HEK293 (cell line): ENCODE measurements around the gene NPR3.

ENCODE experiments used
- CTCF ChIA-PET: fragments of 350-600 bp; formaldehyde crosslinking; extraction: SDS; loops from one replicate; lab custom pipeline; 2021; ENCODE audit warnings: antibody characterized with exemption; lab: Yijun Ruan, JAX
- POLR2A ChIA-PET: fragments of 300-600 bp; formaldehyde crosslinking; extraction: SDS; loops from one replicate; lab custom pipeline; 2020; ENCODE audit warnings: antibody characterized with exemption, inconsistent platforms; lab: Yijun Ruan, JAX
- H3K27ac ChIP-seq: fragments of 200-500 bp; sonication (Bioruptor generic); 2 replicates; pipeline ENCODE4 v1.5.1; 2014; ENCODE audit warnings: low read depth, low read length, control low read depth, inconsistent platforms; ENCODE audit errors: extremely low read depth
- H3K36me3 ChIP-seq, 2 experiments: fragments of 200-500 bp in 1 of 2; sonication (Bioruptor generic) in 1 of 2; 1 replicate in 1 of 2; 2 replicates in 1 of 2; pipeline ENCODE4 v1.5.1; 2014 to 2017; ENCODE audit warnings: inconsistent platforms in 2 of 2, low read length in 2 of 2; ENCODE audit not compliant: control insufficient read depth in 2 of 2, insufficient read depth in 1 of 2
- H3K4me1 ChIP-seq: fragments of 200-500 bp; sonication (Bioruptor generic); 2 replicates; pipeline ENCODE4 v1.5.1; 2014; ENCODE audit warnings: mild to moderate bottlenecking, low read length, inconsistent platforms; ENCODE audit not compliant: control insufficient read depth, insufficient read depth
- H3K4me3 ChIP-seq: 2 replicates; pipeline ENCODE4 v1.5.1; 2011; ENCODE audit warnings: low read depth, mild to moderate bottlenecking, control low read depth, low read length, moderate library complexity
- H3K9me3 ChIP-seq: fragments of 200-500 bp; sonication (Bioruptor generic); 2 replicates; pipeline ENCODE4 v1.5.1; 2014; ENCODE audit warnings: low read depth, low read length, inconsistent platforms; ENCODE audit not compliant: control insufficient read depth, insufficient read depth
- BCL11B ChIP-seq: fragments of 450-650 bp; formaldehyde crosslinking; IDR thresholded peaks from 2 replicates; pipeline ENCODE4 v1.5.1; 2016; ENCODE audit warnings: low read depth, missing biosample characterization, missing genetic modification characterization
- FEZF1 ChIP-seq: fragments of 450-650 bp; formaldehyde crosslinking; IDR thresholded peaks from 2 replicates; pipeline ENCODE4 v1.5.1; 2016; ENCODE audit warnings: missing biosample characterization, missing genetic modification characterization
- IKZF3 ChIP-seq: fragments of 450-650 bp; IDR thresholded peaks from 2 replicates; pipeline ENCODE4 v1.5.0; 2018; ENCODE audit warnings: missing biosample characterization, mild to moderate bottlenecking, missing genetic modification characterization, moderate library complexity
- TRIM28 ChIP-seq: IDR thresholded peaks from 2 replicates; pipeline ENCODE4 v1.6.1; 2011; ENCODE audit warnings: low read length, control low read depth, borderline replicate concordance
- ZNF10 ChIP-seq: fragments of 450-650 bp; formaldehyde crosslinking; IDR thresholded peaks from 2 replicates; pipeline ENCODE4 v1.5.1; 2017; ENCODE audit warnings: missing biosample characterization, missing genetic modification characterization
- ZNF121 ChIP-seq: fragments of 450-650 bp; formaldehyde crosslinking; IDR thresholded peaks from 2 replicates; pipeline ENCODE4 v1.5.1; 2016; ENCODE audit warnings: missing biosample characterization, missing genetic modification characterization
- ZNF146 ChIP-seq: fragments of 450-650 bp; formaldehyde crosslinking; IDR thresholded peaks from 2 replicates; pipeline ENCODE4 v1.5.1; 2016; ENCODE audit warnings: missing biosample characterization, missing genetic modification characterization
- ZNF175 ChIP-seq: fragments of 450-650 bp; formaldehyde crosslinking; IDR thresholded peaks from 2 replicates; pipeline ENCODE4 v1.5.1; 2016; ENCODE audit warnings: missing biosample characterization, missing genetic modification characterization
- ZNF335 ChIP-seq: fragments of 450-650 bp; formaldehyde crosslinking; conservative IDR thresholded peaks from 2 replicates; pipeline ENCODE4 v1.5.1; 2016; ENCODE audit warnings: missing biosample characterization, missing genetic modification characterization
- ZNF530 ChIP-seq: fragments of 450-650 bp; formaldehyde crosslinking; IDR thresholded peaks from 2 replicates; pipeline ENCODE4 v1.5.1; 2016; ENCODE audit warnings: low read depth, missing biosample characterization, missing genetic modification characterization
- ZNF624 ChIP-seq: fragments of 450-650 bp; formaldehyde crosslinking; IDR thresholded peaks from 2 replicates; pipeline ENCODE4 v1.5.1; 2017; ENCODE audit warnings: missing biosample characterization, missing genetic modification characterization
- ZNF670 ChIP-seq: fragments of 450-650 bp; formaldehyde crosslinking; IDR thresholded peaks from 2 replicates; pipeline ENCODE4 v1.5.1; 2016; ENCODE audit warnings: missing biosample characterization, missing genetic modification characterization, low read depth
- ZNF837 ChIP-seq: fragments of 450-650 bp; formaldehyde crosslinking; IDR thresholded peaks from 2 replicates; pipeline ENCODE4 v1.5.1; 2016; ENCODE audit warnings: missing biosample characterization, missing genetic modification characterization
- ZSCAN16 ChIP-seq: fragments of 450-650 bp; formaldehyde crosslinking; IDR thresholded peaks from 2 replicates; pipeline ENCODE4 v1.5.1; 2016; ENCODE audit warnings: missing biosample characterization, missing genetic modification characterization
- TF ChIP-seq, protein P1 (sequence below): IDR thresholded peaks from 2 replicates; pipeline ENCODE4 v1.6.1; 2011; ENCODE audit warnings: mild to moderate bottlenecking, low read depth, low read length, borderline replicate concordance
- TF ChIP-seq, protein P2 (sequence below): fragments of 450-650 bp; IDR thresholded peaks from 2 replicates; pipeline ENCODE4 v1.5.1; 2018; ENCODE audit warnings: missing biosample characterization, mild to moderate bottlenecking, missing genetic modification characterization
- TF ChIP-seq, protein P3 (sequence below): sonication (generic); formaldehyde crosslinking; IDR thresholded peaks from 2 replicates; pipeline ENCODE4 v1.8.1; 2022; ENCODE audit warnings: mild to moderate bottlenecking, moderate library complexity, missing genetic modification reagents
- TF ChIP-seq, protein P4 (sequence below): fragments of 450-650 bp; formaldehyde crosslinking; IDR thresholded peaks from 2 replicates; pipeline ENCODE4 v1.5.1; 2016; ENCODE audit warnings: missing biosample characterization, missing genetic modification characterization
- TF ChIP-seq, protein P5 (sequence below): fragments of 450-650 bp; formaldehyde crosslinking; IDR thresholded peaks from 2 replicates; pipeline ENCODE4 v1.5.1; 2016; ENCODE audit warnings: missing biosample characterization, missing genetic modification characterization
- TF ChIP-seq, protein P6 (sequence below): fragments of 450-650 bp; IDR thresholded peaks from 2 replicates; pipeline ENCODE4 v1.5.1; 2018; ENCODE audit warnings: missing biosample characterization, missing genetic modification characterization

The NPR3 gene

DNA sequence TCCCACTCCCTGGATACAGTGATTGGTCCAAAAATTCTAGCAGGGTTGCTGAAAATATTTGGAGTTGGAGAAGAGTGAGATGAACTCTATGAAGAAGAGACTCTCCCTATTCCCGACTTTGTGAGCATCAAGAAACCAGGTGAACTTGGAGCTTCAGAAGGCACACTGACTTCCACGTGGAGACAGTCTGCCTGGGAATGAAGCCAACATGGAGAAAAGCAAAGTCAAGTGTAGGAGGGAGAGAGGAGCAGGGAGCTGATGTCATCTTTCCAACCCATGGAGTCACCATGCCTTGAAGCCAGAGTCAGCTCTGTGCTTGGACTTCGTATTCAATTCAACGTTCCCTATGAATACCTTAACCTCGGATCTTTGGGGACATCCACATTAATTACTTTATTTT lies 125.1 kb downstream of the NPR3 start (continued):
- TF ChIP-seq ZSCAN16 (tag by site-specific recombination) (no peak), ZNF624 (no peak)
- TF ChIP-seq, protein P1, sequence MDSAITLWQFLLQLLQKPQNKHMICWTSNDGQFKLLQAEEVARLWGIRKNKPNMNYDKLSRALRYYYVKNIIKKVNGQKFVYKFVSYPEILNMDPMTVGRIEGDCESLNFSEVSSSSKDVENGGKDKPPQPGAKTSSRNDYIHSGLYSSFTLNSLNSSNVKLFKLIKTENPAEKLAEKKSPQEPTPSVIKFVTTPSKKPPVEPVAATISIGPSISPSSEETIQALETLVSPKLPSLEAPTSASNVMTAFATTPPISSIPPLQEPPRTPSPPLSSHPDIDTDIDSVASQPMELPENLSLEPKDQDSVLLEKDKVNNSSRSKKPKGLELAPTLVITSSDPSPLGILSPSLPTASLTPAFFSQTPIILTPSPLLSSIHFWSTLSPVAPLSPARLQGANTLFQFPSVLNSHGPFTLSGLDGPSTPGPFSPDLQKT: no peak

DNA sequence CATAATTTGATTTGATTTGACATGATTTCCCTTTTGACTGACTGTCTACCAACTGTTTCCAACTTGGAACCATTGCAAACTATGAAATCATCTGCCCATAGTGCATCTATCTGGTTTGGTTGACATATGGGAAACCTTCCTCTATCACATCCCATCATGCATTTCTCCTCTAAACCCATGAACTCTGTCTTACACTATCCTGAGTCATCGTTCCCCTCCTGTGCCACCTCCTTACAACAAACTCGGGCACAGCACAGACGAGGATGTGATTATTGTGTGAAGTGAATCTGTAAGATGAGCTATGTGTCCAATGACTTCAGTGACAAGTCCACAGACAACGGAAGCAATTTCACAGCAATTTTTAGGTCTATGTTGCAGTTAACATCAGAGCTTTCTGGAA lies 126.1 kb downstream of the NPR3 start:
- no peaks in the 10 kb centered on the region for H3K36me3 ChIP-seq
- H3K4me1 ChIP-seq: no peaks in the 10 kb centered on the region
- no peaks in the 10 kb centered on the region for H3K9me3 ChIP-seq
- ChIA-PET POLR2A (no interaction called here), CTCF (no interaction called here)
- no peak overlapping the region for H3K4me3 ChIP-seq
- TF ChIP-seq ZNF670 (tag by site-specific recombination): no peak
- no peak for TF ChIP-seq ZNF175
- TF ChIP-seq ZNF530: no peak
- TF ChIP-seq, protein P2, sequence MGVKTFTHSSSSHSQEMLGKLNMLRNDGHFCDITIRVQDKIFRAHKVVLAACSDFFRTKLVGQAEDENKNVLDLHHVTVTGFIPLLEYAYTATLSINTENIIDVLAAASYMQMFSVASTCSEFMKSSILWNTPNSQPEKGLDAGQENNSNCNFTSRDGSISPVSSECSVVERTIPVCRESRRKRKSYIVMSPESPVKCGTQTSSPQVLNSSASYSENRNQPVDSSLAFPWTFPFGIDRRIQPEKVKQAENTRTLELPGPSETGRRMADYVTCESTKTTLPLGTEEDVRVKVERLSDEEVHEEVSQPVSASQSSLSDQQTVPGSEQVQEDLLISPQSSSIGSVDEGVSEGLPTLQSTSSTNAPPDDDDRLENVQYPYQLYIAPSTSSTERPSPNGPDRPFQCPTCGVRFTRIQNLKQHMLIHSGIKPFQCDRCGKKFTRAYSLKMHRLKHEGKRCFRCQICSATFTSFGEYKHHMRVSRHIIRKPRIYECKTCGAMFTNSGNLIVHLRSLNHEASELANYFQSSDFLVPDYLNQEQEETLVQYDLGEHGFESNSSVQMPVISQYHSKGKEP (tag by site-specific recombination): no peak
- no peak for TF ChIP-seq ZNF335 (tag by site-specific recombination)
- TF ChIP-seq, protein P3, sequence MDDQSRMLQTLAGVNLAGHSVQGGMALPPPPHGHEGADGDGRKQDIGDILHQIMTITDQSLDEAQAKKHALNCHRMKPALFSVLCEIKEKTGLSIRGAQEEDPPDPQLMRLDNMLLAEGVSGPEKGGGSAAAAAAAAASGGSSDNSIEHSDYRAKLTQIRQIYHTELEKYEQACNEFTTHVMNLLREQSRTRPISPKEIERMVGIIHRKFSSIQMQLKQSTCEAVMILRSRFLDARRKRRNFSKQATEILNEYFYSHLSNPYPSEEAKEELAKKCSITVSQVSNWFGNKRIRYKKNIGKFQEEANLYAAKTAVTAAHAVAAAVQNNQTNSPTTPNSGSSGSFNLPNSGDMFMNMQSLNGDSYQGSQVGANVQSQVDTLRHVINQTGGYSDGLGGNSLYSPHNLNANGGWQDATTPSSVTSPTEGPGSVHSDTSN (CRISPR knock-in tag): no peak
- no peak for TF ChIP-seq BCL11B (tag by site-specific recombination)
- TF ChIP-seq ZSCAN16 (tag by site-specific recombination): no peak
- no peak for TF ChIP-seq ZNF837 (tag by site-specific recombination)
- no peak for TF ChIP-seq IKZF3 (tag by site-specific recombination)
- TF ChIP-seq, protein P4, sequence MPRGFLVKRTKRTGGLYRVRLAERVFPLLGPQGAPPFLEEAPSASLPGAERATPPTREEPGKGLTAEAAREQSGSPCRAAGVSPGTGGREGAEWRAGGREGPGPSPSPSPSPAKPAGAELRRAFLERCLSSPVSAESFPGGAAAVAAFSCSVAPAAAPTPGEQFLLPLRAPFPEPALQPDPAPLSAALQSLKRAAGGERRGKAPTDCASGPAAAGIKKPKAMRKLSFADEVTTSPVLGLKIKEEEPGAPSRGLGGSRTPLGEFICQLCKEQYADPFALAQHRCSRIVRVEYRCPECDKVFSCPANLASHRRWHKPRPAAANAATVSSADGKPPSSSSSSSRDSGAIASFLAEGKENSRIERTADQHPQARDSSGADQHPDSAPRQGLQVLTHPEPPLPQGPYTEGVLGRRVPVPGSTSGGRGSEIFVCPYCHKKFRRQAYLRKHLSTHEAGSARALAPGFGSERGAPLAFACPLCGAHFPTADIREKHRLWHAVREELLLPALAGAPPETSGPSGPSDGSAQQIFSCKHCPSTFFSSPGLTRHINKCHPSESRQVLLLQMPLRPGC (tag by site-specific recombination): no peak
- no peak for TF ChIP-seq TRIM28
- H3K27ac ChIP-seq: no peak overlapping the region

DNA sequence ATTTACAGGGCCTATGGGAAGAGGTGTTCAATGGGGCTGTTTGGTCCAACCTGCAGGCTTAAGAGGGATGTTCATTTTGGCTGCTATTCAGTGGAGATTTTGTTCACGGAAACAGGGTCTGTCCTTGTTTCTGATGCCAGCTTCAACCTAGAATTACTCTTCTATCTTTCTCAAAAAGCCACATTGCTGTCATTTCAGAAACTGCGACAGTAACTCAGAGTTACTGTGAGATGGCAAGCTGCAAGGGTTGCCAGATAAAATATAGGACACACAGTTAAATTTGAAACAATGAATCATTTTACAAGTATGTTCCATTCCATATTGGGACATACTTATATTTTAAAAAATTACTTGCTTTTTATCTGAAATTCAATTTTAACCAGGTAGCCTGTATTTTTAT lies 128.0 kb downstream of the NPR3 start:
- H3K9me3 ChIP-seq: no peaks in the 10 kb centered on the region
- no peak overlapping the region for H3K4me3 ChIP-seq
- no peaks in the 10 kb centered on the region for H3K36me3 ChIP-seq
- no peaks in the 10 kb centered on the region for H3K4me1 ChIP-seq
- ChIA-PET CTCF (no interaction called here), POLR2A (no interaction called here)
- H3K27ac ChIP-seq: no peak overlapping the region
- TF ChIP-seq, protein P5, sequence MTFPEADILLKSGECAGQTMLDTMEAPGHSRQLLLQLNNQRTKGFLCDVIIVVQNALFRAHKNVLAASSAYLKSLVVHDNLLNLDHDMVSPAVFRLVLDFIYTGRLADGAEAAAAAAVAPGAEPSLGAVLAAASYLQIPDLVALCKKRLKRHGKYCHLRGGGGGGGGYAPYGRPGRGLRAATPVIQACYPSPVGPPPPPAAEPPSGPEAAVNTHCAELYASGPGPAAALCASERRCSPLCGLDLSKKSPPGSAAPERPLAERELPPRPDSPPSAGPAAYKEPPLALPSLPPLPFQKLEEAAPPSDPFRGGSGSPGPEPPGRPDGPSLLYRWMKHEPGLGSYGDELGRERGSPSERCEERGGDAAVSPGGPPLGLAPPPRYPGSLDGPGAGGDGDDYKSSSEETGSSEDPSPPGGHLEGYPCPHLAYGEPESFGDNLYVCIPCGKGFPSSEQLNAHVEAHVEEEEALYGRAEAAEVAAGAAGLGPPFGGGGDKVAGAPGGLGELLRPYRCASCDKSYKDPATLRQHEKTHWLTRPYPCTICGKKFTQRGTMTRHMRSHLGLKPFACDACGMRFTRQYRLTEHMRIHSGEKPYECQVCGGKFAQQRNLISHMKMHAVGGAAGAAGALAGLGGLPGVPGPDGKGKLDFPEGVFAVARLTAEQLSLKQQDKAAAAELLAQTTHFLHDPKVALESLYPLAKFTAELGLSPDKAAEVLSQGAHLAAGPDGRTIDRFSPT (tag by site-specific recombination): no peak
- TF ChIP-seq, protein P6, sequence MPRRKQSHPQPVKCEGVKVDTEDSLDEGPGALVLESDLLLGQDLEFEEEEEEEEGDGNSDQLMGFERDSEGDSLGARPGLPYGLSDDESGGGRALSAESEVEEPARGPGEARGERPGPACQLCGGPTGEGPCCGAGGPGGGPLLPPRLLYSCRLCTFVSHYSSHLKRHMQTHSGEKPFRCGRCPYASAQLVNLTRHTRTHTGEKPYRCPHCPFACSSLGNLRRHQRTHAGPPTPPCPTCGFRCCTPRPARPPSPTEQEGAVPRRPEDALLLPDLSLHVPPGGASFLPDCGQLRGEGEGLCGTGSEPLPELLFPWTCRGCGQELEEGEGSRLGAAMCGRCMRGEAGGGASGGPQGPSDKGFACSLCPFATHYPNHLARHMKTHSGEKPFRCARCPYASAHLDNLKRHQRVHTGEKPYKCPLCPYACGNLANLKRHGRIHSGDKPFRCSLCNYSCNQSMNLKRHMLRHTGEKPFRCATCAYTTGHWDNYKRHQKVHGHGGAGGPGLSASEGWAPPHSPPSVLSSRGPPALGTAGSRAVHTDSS (tag by site-specific recombination): no peak
- TF ChIP-seq ZNF10 (tag by site-specific recombination): no peak
- TF ChIP-seq ZNF146 (tag by site-specific recombination): no peak
- no peak for TF ChIP-seq FEZF1 (tag by site-specific recombination)
- no peak for TF ChIP-seq ZNF121
